IPS-18c (cell line): ENCODE data around the gene RASA3.
"Not testable (repeated sequence)": the region's sequence is repeated elsewhere in the genome, so short reads cannot be mapped to it uniquely, and the experiment has no call there.

Source experiments
- H3K4me3 ChIP-seq: 2 replicates; pipeline ENCODE4 v1.7.0; 2013; ENCODE audit warnings: low read depth, mild to moderate bottlenecking, low read length, moderate library complexity; ENCODE audit not compliant: insufficient read depth
- H3K9me3 ChIP-seq: one replicate; pipeline ENCODE4 v1.6.1; 2013; ENCODE audit warnings: mild to moderate bottlenecking, low read length, moderate library complexity; ENCODE audit not compliant: control insufficient read depth, insufficient read depth

Gene RASA3

GRCh38 chr13:114133126-114133525 lies 703 bp upstream of the RASA3 start:
- not testable (repeated sequence) for H3K4me3 ChIP-seq, H3K9me3 ChIP-seq

GRCh38 chr13:114131583-114132418 lies 622 bp downstream of the RASA3 start:
- peaks cover 2% of the 10 kb centered on the region for H3K9me3 ChIP-seq
- H3K4me3 ChIP-seq = peak overlapping the region; percentile 70

DNA sequence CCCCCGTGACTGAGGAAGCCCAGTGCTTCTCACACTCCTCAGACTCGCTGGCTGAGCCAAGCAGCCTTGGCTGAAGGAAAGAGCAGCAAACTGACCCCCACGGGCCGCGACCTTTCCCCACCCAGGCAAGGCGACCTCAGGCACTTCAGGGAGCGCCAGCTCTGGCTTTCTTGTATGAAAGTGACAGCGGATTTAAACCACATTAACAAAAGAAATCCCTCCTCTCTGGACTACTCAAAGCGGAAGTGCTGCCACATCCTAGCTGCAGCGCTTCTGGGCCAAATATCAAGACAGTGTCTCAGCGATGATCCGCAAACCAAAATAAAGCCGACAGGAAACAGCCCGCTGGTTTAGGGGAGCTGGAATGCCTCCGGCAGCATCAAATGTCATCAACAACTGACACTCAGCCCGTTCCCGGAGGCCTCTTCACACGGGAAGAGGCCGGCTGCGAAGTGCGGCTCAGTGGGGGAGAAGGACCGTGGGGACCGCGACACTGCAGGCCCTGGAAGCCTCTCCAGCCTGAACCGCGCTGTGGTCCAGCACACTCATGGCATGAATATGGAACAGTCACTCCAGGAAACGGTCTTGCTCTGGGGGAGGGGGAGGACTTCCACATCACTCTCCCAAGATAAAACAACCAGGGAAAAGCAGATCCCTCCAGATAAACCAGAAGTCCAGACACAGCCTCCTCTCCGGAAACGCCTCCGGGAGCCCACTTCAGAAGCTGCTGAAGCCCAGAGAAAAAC lies 1.4 kb downstream of the RASA3 start:
- H3K4me3 ChIP-seq = peak overlapping the region; percentile 70
- peaks cover 2% of the 10 kb centered on the region for H3K9me3 ChIP-seq

DNA sequence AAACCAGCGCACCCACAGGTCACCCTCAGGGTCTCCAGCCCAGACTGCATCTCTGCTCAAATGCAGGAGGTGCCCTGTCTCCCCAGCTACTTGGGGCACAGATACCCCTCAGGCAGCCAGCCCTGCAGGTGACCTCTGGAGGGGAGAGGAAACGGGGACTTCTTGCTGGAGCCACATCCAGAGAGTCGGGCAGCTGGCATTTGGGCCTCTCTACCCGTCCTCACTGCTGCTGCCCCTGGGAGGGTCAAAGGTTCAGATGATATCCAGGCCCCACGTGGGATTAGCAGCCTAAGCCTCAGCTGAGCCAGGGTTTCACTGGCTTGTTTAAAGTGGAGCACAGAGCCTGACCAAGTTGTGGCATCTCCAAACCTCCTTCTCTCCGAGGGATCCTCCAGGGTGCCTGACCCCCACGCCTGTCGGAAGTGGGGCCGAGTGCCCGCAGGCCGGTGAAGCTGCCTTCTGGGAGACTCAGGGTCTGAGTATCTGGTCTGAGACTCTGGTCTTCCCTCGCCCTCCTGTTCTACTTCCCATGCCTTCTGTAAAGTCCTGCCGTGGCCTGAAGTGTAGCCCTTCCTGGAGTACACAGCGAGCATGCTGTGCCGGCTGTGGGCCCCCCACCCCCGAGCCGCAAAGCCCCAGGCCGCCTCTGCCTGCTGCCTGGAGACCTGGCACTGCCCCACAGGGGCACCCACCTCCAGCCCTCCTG lies 2.1 kb downstream of the RASA3 start:
- Histone ChIP-seq H3K9me3 (peaks cover 2% of the 10 kb centered on the region), H3K4me3 (peak overlapping the region; percentile 70)

DNA sequence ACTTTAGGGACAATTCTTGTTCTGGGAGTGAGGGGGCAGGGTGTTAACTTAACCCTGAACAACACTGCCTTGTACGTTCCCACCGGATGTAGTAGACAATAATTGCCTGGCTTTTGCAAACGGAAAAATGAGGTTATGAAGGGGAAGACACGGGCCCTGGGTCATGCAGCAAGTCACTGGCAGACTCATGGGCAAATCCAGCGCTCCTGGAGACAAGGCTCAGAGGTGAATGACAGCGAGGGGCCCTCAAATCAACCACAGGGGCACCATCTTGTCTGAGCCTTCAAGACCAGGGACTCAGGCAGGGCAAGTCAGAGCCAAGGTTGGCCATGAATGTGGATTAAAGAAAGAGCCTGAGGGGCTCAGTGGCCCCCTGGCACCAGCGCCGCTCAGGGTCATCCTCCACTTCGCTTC lies 2.8 kb downstream of the RASA3 start:
- no peak overlapping the region for H3K4me3 ChIP-seq
- H3K9me3 ChIP-seq = peaks cover 2% of the 10 kb centered on the region

GRCh38 chr13:114128624-114129522 lies 3.5 kb downstream of the RASA3 start:
- H3K4me3 ChIP-seq = no peak overlapping the region
- H3K9me3 ChIP-seq = peaks cover 2% of the 10 kb centered on the region

DNA sequence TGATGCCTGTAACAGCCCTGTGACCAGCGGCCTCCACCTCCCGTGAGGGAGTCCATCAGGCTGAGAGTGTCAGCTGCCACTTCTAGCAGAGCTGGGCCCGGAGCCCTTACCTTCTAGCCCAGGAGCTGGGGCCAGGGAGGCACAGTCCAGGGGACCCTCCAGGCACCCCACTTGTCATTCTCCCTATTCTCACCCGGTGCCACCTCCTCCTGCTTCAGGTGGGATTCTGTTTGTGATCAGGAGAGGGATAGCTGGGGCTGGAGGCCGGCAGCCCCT lies 4.1 kb downstream of the RASA3 start:
- H3K9me3 ChIP-seq = peaks cover 2% of the 10 kb centered on the region
- H3K4me3 ChIP-seq = no peak overlapping the region

DNA sequence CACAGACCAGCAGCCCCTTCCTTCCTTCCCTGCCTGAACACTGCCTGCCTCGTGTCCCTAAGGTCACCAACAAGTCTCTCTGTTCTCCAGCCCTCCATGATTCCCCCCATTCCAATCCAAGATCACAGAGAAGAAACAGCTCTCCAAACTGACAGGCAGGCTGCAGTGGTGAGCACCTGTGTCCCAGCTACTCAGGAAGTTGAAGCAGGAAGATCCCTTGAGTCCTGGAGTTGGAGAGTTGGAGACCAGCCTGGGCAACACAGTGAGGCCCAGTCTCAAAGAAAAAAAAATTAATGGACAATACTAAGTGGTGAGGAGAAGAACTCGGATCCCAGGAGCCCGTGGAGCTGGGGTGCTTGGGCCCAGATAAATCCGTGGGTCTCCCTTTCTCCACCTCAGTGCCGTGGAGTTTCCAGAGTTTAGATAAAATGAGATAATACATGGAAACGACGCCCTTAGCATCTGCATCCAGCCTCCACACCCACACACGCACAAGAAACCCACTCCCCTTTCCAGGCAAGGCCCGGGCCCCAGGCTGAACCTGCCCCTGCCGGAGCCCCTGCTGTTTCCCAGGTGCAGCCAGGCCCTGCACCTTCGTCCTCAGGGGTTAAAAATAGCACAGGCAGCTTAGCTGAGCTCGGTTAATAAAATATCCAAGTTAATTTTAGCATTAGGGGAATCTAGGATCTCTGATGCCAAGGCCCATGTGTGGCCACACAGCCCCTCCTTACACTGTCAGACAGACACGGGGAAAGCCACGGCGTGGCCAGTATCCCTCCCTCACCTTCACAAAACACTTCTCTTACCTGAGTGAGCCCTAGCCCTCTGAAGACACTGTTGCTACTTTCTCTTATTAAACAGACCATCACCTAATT lies 4.7 kb downstream of the RASA3 start:
- no peak overlapping the region for H3K4me3 ChIP-seq
- peaks cover 2% of the 10 kb centered on the region for H3K9me3 ChIP-seq

- H3K4me3 ChIP-seq = no peak overlapping the region
- peaks cover 2% of the 10 kb centered on the region for H3K9me3 ChIP-seq
These were observed 5.5 kb downstream of the RASA3 start for GRCh38 chr13:114126789-114127472.

- H3K9me3 ChIP-seq, H3K4me3 ChIP-seq: not testable (repeated sequence)
These were observed 6.3 kb downstream of the RASA3 start for GRCh38 chr13:114126086-114126485.

GRCh38 chr13:114125589-114125988 lies 6.8 kb downstream of the RASA3 start:
- Histone ChIP-seq H3K4me3 (no peak overlapping the region), H3K9me3 (peaks cover 2% of the 10 kb centered on the region)

DNA sequence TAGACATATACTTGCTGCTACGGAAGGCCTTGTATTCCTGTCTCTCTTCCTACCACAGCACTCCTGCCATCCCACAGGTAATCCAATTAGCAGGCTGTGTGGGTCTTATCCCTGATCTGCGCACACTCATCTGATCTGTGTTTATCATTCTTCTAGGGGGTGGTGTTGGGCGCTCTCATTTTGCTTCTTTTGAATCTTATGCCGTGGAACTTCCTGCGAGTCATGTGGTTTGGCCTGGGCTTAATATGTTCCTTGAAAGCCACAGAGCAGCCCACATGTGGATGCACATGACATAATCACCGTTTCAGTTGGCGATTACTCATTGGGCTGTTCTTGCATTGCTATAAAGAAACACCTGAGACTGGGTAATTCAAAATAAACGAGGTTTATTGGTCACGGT lies 7.5 kb downstream of the RASA3 start:
- no peak overlapping the region for H3K4me3 ChIP-seq
- peaks cover 2% of the 10 kb centered on the region for H3K9me3 ChIP-seq

DNA sequence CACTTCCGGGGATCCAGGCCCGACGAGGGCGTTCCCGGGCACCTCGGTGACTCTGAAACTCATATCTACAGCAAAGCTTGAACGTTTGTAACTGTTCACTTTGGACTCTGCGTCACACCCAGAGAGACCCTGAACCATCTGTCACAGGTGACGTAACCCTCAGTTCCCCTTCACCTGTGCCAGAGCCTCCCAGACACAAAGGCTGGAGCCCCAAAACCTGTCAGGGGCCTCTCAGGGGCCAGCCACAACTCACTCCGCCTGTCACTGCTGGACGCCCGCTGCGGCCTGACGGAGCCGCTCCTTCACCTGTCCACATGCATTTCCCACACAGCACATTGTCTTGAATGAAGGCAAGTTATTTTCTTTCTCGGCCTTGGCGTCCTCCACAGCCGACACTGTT lies 8.0 kb downstream of the RASA3 start:
- no peaks in the 10 kb centered on the region for H3K9me3 ChIP-seq
- H3K4me3 ChIP-seq = no peak overlapping the region

DNA sequence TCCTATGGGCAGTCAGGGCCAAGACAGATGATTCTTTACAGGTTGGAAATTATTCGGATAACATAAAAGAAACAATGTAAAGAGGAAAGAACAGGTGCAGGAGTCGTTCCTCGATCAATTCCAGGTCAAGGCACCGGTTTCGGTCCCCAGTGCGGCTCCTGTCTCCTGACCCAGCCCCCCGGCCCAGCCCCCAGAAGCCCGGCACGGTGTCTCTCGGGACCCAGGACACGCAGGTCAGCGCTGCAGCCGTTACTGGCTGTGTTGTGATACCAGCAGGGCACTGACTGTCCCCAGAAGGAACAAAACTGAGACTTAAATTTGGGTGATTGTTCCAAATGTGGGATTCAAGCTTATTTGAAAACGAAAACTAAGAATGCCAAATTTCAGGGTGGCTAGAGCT lies 8.5 kb downstream of the RASA3 start:
- Histone ChIP-seq H3K4me3 (no peak overlapping the region), H3K9me3 (no peaks in the 10 kb centered on the region)

DNA sequence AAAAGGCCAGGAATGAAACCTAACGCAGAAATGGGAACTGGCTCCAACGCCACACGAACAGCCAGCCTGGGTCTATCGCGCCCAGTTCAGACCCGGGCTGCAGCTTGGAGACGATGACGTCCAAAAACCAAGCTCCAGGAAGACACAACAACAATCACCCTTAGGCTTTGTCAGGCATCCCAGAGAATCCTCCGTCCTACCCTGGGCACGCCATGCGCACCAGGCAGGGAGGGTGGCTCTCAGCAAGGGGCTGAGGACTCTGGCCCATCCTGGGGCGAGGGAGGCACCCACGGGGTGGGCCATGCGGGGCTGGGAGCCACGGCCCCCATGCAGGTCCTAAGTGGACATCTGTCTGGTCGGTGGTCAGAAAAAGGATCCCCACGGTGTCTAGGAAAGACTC lies 9.0 kb downstream of the RASA3 start:
- H3K4me3 ChIP-seq = no peak overlapping the region
- no peaks in the 10 kb centered on the region for H3K9me3 ChIP-seq
